G401 (cell line): Measurements from ENCODE around the gene HMSD. TPM values are rescaled to one million over a fixed set of nuclear protein-coding genes. Genes with fewer than 3 reads are reported as not detected.
A peak's percentile ranks its signal among the peaks of the same experiment; 100 is the strongest.

Source experiments
- DNase-seq: peaks from one replicate; pipeline ENCODE4 v3.0.0-alpha.2; 2015; ENCODE audit warnings: low spot score
- in situ Hi-C: cut with HindIII; loops from 2 replicates; pipeline ENCODE4 v1.10.0; 2016; ENCODE audit warnings: low sequenced_read_pairs, mixed read lengths
- total RNA-seq: library from RNA; depleted of rRNA; stranded (reverse); fragments of >200 nt; shearing (Covaris generic); gene quantifications from 2 replicates; pipeline ENCODE4 v1.2.3, GENCODE V29; 2014

The HMSD gene
- total RNA-seq, 1 experiment from 2014 or later: not detected

- no peak for DNase-seq
- in situ Hi-C loops: no loop called here
Observed at GRCh38 chr18:63951302-63951705, 2.2 kb downstream of the HMSD start.

- DNase-seq: no peak
- in situ Hi-C loops: no loop called here
Observed at GRCh38 chr18:63953811-63954210, 4.7 kb downstream of the HMSD start.

- in situ Hi-C loops: no loop called here
- DNase-seq: no peak
Observed at GRCh38 chr18:63956755-63957154, 7.7 kb downstream of the HMSD start.

GRCh38 chr18:63960891-63961290 is 11.8 kb downstream of the HMSD start:
- no peak for DNase-seq
- in situ Hi-C loops: no loop called here

- DNase-seq: no peak
- in situ Hi-C loops: no loop called here
Observed at GRCh38 chr18:63961435-63961980, 12.4 kb downstream of the HMSD start.

GRCh38 chr18:63962137-63962536 is 13.0 kb downstream of the HMSD start:
- no peak for DNase-seq
- in situ Hi-C loops: no loop called here

- DNase-seq: peak; percentile 63
- in situ Hi-C loops: no loop called here
Observed at GRCh38 chr18:63963615-63964256, 14.6 kb downstream of the HMSD start.

- in situ Hi-C loops: no loop called here
- DNase-seq: no peak
Observed at GRCh38 chr18:63964908-63965307, 15.8 kb downstream of the HMSD start.

GRCh38 chr18:63965716-63966330 is 16.7 kb downstream of the HMSD start:
- in situ Hi-C loops: no loop called here

GRCh38 chr18:63969942-63970808 is 21.1 kb downstream of the HMSD start, which contains the start of gene SERPINB8:
SERPINB8 (plus strand) TSS chr18:63970081; CDS start chr18:63978309, 8,228 bp downstream.
- in situ Hi-C loops: no loop called here
- DNase-seq: peak; percentile 96

More at GRCh38 chr18:63965716-63966330, 16.7 kb downstream of the HMSD start:
- no peak for DNase-seq

GRCh38 chr18:63970809-63971205 is 21.7 kb downstream of the HMSD start:
- no peak for DNase-seq

GRCh38 chr18:63971320-63972001 is 22.4 kb downstream of the HMSD start:
- DNase-seq: no peak
- in situ Hi-C loops: no loop called here

More at GRCh38 chr18:63970809-63971205, 21.7 kb downstream of the HMSD start:
- in situ Hi-C loops: no loop called here

GRCh38 chr18:63972002-63972376 is 22.9 kb downstream of the HMSD start:
- in situ Hi-C loops: no loop called here
- no peak for DNase-seq

GRCh38 chr18:63974991-63975390 is 25.9 kb downstream of the HMSD start:
- in situ Hi-C loops: no loop called here
- peak; percentile 6 for DNase-seq

GRCh38 chr18:63975628-63976027 is 26.5 kb downstream of the HMSD start:
- in situ Hi-C loops: no loop called here
- no peak for DNase-seq

GRCh38 chr18:63977040-63977439 is 27.9 kb downstream of the HMSD start:
- in situ Hi-C loops: no loop called here
- no peak for DNase-seq

- in situ Hi-C loops: no loop called here
- DNase-seq: peak; percentile 69
Observed at GRCh38 chr18:63979409-63979920, 30.4 kb downstream of the HMSD start.

GRCh38 chr18:63980027-63980426 is 30.9 kb downstream of the HMSD start:
- in situ Hi-C loops: no loop called here

GRCh38 chr18:63980896-63981460 is 31.9 kb downstream of the HMSD start:
- in situ Hi-C loops: no loop called here
- DNase-seq: no peak

More at GRCh38 chr18:63980027-63980426, 30.9 kb downstream of the HMSD start:
- DNase-seq: no peak
